ENCODE data around the gene EPAS1.

The EPAS1 gene

DNA sequence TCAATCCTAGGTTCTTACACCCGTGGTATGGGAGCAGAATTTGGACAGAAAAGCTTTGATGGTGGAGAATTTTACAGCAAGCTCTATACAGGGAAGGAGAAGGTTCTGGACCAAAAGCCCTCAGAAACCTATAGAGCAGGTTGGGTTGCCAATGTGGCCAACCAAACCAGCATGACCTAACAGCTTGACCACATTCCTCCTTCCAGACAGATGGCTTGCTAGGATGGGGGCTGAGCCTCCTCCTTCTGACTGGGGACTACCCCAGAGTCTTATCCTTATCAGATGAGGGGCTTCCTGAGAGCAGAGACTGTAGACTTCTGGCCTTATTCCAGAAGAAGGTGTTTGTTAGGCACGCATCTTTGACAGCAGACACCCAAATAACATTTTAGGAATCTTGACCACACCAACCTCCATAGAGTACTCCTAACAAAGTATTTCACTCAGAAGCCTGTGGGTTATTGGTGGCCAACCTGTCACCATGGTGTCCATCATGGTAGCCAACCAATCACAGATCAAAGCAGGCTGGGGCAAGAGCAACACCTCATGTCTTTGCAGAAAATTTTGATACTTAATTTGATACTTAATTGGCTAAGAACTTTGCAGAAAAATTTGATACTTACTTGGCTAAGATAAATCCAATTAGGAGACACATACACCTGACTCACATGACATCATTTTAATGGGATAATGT, 34.8 kb upstream of the EPAS1 start:
- DNase-seq (ENCODE audit: low read depth) = no peak
- Histone ChIP-seq H3K4me1 (ENCODE audit: control insufficient read depth, insufficient read depth, low read length) (peaks cover 14% of the 10 kb centered on the region), H3K9ac (ENCODE audit: low read length) (no peak overlapping the region), H3K27me3 (replicated peaks; ENCODE audit: control insufficient read depth, insufficient read depth, low read length) (no peaks in the 10 kb centered on the region), H3K4me3 (ENCODE audit: low read length) (no peak overlapping the region), H3K36me3 (ENCODE audit: control insufficient read depth, insufficient read depth, low read length, severe bottlenecking) (no peaks in the 10 kb centered on the region), H3K9me3 (ENCODE audit: control insufficient read depth, low read length) (no peaks in the 10 kb centered on the region)

DNA sequence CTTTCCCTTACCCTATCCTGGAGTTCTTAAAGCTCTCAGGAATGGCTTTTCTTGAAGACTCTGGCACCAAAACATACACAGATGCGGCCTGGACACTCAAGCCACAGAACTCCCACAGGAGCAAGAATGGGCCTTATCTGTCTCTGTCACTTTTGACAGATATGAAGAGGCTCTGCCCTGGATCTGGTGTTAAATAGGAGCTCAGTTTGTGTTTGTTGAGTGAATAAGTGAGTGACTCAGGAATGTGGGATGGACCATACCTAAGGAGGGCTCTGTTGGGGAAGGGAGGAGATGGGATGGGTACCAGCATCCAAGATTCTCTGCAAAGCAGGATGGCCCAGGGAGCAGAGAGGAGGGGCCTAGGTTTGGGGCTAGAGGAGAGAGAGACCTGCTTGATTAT, 33.9 kb upstream of the EPAS1 start:
- H3K9me3 ChIP-seq (ENCODE audit: control insufficient read depth, low read length) = no peaks in the 10 kb centered on the region
- no peaks in the 10 kb centered on the region for H3K27me3 ChIP-seq (replicated peaks; ENCODE audit: control insufficient read depth, insufficient read depth, low read length)
- H3K4me1 ChIP-seq (ENCODE audit: control insufficient read depth, insufficient read depth, low read length) = peaks cover 14% of the 10 kb centered on the region
- no peak overlapping the region for H3K9ac ChIP-seq (ENCODE audit: low read length)
- no peaks in the 10 kb centered on the region for H3K36me3 ChIP-seq (ENCODE audit: control insufficient read depth, insufficient read depth, low read length, severe bottlenecking)
- no peak for DNase-seq (ENCODE audit: low read depth)
- H3K4me3 ChIP-seq (ENCODE audit: low read length) = no peak overlapping the region

DNA sequence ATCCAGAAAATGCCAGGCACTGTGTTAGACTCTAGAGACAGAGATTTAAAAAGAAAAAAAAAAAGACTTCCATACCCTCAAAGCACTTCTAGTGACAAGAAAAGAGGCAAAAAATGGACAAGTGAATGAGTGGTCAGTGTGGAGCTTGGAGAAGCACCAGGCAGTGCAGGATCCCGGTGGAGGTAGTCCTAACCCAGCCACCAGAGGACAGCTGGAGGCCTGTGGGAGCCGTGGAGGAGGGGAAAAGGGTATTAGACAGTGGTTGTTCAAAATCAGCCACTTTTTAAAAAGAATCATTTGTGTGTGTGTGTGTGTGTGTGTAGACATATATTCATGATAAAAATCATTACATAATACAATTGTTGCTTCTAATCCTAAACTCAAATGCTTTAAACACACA, 32.8 kb upstream of the EPAS1 start:
- no peak overlapping the region for H3K4me3 ChIP-seq (ENCODE audit: low read length)
- H3K4me1 ChIP-seq (ENCODE audit: control insufficient read depth, insufficient read depth, low read length) = peaks cover 5% of the 10 kb centered on the region
- H3K9me3 ChIP-seq (ENCODE audit: control insufficient read depth, low read length) = no peaks in the 10 kb centered on the region
- no peak overlapping the region for H3K9ac ChIP-seq (ENCODE audit: low read length)
- H3K27me3 ChIP-seq (replicated peaks; ENCODE audit: control insufficient read depth, insufficient read depth, low read length) = no peaks in the 10 kb centered on the region
- DNase-seq (ENCODE audit: low read depth) = no peak
- no peaks in the 10 kb centered on the region for H3K36me3 ChIP-seq (ENCODE audit: control insufficient read depth, insufficient read depth, low read length, severe bottlenecking)

DNA sequence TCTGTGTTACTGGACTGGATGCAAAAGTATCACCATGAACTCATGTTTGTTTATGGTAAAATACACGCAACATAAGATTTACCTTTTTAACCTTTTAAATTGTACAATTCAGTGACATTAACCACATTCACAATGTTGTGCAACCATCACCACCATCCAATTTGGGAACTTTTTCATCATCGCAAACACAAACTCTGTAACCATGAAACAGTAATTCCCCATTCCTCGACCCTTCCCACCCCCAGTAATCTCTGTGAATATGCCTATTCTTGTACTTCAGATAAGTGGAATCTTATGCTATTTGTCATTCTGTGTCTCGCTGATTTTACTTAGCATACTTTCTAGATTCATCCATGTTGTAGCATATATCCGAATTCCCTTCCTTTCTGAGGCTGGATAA, 31.1 kb upstream of the EPAS1 start:
- no peak for DNase-seq (ENCODE audit: low read depth)
- Histone ChIP-seq H3K4me1 (ENCODE audit: control insufficient read depth, insufficient read depth, low read length) (no peaks in the 10 kb centered on the region), H3K9me3 (ENCODE audit: control insufficient read depth, low read length) (no peaks in the 10 kb centered on the region), H3K36me3 (ENCODE audit: control insufficient read depth, insufficient read depth, low read length, severe bottlenecking) (no peaks in the 10 kb centered on the region), H3K9ac (ENCODE audit: low read length) (no peak overlapping the region), H3K4me3 (ENCODE audit: low read length) (no peak overlapping the region), H3K27me3 (replicated peaks; ENCODE audit: control insufficient read depth, insufficient read depth, low read length) (no peaks in the 10 kb centered on the region)

DNA sequence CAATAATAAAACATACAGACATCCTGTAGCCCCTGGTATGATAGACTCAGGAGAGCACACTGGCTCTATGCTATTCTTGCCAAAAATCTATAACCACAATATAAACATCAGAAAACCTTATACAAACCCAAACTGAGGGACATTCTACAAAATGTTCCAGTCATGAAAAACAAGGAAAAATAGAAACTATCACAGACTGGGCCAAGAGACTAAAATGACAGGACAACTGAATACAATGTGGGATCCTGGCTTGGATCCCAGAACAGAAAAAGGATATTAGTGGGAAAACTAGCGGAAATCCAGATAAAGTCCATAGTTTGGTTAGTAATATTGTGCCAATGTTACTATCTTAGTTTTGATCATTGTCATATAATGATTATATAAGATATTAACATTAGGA, 29.6 kb upstream of the EPAS1 start:
- H3K9ac ChIP-seq (ENCODE audit: low read length) = no peak overlapping the region
- H3K4me3 ChIP-seq (ENCODE audit: low read length) = no peak overlapping the region
- H3K4me1 ChIP-seq (ENCODE audit: control insufficient read depth, insufficient read depth, low read length) = no peaks in the 10 kb centered on the region
- no peaks in the 10 kb centered on the region for H3K9me3 ChIP-seq (ENCODE audit: control insufficient read depth, low read length)
- H3K36me3 ChIP-seq (ENCODE audit: control insufficient read depth, insufficient read depth, low read length, severe bottlenecking) = no peaks in the 10 kb centered on the region
- no peaks in the 10 kb centered on the region for H3K27me3 ChIP-seq (replicated peaks; ENCODE audit: control insufficient read depth, insufficient read depth, low read length)
- DNase-seq (ENCODE audit: low read depth) = peak; percentile 31

DNA sequence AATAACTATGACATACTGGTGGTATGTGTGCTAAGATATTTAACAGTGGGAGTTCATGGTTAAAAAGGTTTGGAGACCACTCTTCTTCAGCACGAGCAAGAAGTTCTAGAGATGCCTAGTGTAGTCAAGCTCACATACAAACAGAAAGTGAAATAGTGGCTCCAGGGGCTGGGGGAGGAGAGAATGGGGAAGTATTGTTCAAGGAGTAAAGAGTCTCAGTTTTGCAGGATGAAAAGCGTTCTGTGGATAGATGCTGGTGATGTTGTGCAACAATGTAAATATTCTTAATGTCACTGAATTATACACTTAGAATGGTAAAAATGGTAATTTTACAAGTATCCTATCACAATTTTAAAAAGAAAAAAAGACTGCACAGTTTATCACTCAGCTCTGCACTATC, 29.0 kb upstream of the EPAS1 start:
- Histone ChIP-seq H3K36me3 (ENCODE audit: control insufficient read depth, insufficient read depth, low read length, severe bottlenecking) (no peaks in the 10 kb centered on the region), H3K27me3 (replicated peaks; ENCODE audit: control insufficient read depth, insufficient read depth, low read length) (no peaks in the 10 kb centered on the region), H3K4me1 (ENCODE audit: control insufficient read depth, insufficient read depth, low read length) (no peaks in the 10 kb centered on the region), H3K9ac (ENCODE audit: low read length) (no peak overlapping the region), H3K9me3 (ENCODE audit: control insufficient read depth, low read length) (no peaks in the 10 kb centered on the region), H3K4me3 (ENCODE audit: low read length) (no peak overlapping the region)
- DNase-seq (ENCODE audit: low read depth) = peak; percentile 39

DNA sequence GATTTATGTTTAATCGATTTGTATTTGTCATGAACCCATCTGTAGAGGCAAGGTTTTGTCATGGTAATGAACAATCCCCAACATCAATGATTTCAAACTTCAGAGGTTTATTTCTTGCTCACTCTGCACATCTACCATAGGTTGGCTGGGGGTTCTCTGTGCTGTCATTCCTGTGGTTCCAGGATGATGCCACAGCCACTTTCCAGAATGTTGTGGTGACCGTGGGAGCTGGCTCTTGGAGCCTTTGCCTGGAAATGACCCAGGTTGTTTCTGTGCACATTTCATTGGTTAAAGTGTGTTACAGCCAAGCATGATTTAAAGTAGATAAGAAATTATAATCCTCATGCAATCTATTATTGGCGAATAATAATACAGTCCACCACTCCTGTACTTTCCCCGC, 28.2 kb upstream of the EPAS1 start:
- Histone ChIP-seq H3K36me3 (ENCODE audit: control insufficient read depth, insufficient read depth, low read length, severe bottlenecking) (no peaks in the 10 kb centered on the region), H3K9ac (ENCODE audit: low read length) (no peak overlapping the region), H3K27me3 (replicated peaks; ENCODE audit: control insufficient read depth, insufficient read depth, low read length) (no peaks in the 10 kb centered on the region), H3K4me3 (ENCODE audit: low read length) (no peak overlapping the region), H3K4me1 (ENCODE audit: control insufficient read depth, insufficient read depth, low read length) (no peaks in the 10 kb centered on the region), H3K9me3 (ENCODE audit: control insufficient read depth, low read length) (no peaks in the 10 kb centered on the region)
- DNase-seq (ENCODE audit: low read depth) = peak; percentile 15

DNA sequence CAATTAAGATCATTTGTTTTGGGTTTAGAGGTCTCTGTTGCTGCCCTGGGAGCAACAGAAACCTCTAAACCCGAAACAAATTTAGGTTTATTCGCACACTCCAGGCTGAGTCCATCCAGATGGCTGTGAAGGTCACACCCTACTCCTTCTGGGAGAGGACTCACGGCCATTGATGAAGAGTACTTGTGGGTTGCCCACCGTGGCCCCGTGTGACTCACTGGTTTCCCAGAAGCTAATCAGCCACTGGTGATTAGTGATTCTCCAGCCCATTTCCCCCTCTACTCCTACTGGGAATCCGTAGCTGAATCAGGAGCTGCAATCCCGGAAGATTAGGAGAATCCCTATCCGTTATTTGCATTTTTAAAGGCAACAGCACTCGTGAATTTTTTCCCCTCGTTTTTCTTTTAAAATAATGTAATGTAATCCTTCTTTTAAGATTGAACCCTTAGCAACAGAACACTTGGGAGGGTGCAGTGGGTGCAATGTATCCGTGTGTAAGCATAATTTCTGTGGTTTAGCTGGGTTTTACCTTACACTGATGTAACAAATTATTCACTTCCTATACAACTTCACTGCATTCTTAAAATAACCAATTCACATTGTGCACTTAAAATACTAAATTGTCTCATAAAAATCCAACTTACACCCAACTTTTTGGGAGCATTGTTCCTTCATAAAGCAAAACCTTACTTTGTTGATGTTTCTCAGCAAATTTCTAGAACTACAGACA, 27.5 kb upstream of the EPAS1 start:
- peak overlapping the region; percentile 12 for H3K9ac ChIP-seq (ENCODE audit: low read length)
- H3K9me3 ChIP-seq (ENCODE audit: control insufficient read depth, low read length) = no peaks in the 10 kb centered on the region
- DNase-seq (ENCODE audit: low read depth) = no peak
- H3K4me1 ChIP-seq (ENCODE audit: control insufficient read depth, insufficient read depth, low read length) = no peaks in the 10 kb centered on the region
- H3K36me3 ChIP-seq (ENCODE audit: control insufficient read depth, insufficient read depth, low read length, severe bottlenecking) = no peaks in the 10 kb centered on the region
- no peaks in the 10 kb centered on the region for H3K27me3 ChIP-seq (replicated peaks; ENCODE audit: control insufficient read depth, insufficient read depth, low read length)
- H3K4me3 ChIP-seq (ENCODE audit: low read length) = peak overlapping the region; percentile 43

DNA sequence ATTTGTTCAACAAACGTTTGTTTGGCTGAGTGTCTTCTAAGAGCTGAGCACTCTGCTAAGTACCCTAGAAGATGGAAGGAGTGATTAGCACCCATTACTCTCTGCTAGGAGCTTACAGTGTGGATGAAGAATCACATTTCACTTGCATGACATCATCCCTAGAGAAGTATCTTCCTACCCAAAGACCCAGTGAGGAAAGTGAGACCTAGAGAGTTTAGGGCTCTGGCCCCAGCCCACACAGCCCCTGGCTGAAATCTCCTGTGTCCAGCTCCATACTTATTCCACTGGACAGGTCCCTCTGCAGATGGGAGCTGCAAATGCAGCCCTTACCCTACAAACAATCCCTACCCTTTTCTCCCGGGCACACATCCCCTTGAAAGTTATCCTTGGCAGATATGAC, 26.8 kb upstream of the EPAS1 start:
- no peak overlapping the region for H3K9ac ChIP-seq (ENCODE audit: low read length)
- H3K36me3 ChIP-seq (ENCODE audit: control insufficient read depth, insufficient read depth, low read length, severe bottlenecking) = no peaks in the 10 kb centered on the region
- H3K27me3 ChIP-seq (replicated peaks; ENCODE audit: control insufficient read depth, insufficient read depth, low read length) = no peaks in the 10 kb centered on the region
- no peak overlapping the region for H3K4me3 ChIP-seq (ENCODE audit: low read length)
- DNase-seq (ENCODE audit: low read depth) = peak; percentile 24
- H3K9me3 ChIP-seq (ENCODE audit: control insufficient read depth, low read length) = no peaks in the 10 kb centered on the region
- H3K4me1 ChIP-seq (ENCODE audit: control insufficient read depth, insufficient read depth, low read length) = no peaks in the 10 kb centered on the region

DNA sequence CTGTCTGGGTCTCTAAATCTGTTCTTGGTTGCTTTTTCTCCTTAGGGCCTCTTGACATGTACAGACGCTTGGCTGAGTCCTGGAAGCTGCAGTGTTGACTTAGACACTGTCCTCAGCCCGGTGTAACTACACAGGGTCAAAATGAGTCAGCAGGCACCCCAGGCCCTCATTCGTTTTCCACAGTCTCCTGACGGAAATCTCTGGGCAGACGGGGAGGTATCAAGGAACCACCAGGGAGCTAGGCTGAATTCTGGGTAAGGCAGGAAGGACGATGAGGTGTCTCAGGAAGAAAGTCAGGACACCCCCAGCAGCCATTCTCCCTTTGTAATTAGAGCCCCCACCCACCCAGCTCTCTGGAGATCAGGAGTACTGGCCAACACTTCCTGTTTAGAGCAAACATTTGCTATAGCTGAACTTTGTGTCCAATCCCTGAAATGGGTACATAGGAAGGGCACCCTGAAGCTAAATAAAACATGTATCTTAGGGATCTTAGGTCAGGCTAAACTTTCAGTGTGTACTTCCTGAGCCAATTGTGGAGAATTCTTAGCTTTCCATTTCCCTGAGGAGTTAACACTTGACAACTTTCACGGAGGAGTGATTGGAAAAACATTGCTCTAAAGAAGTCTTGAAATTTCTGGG, 23.9 kb upstream of the EPAS1 start:
- H3K4me3 ChIP-seq (ENCODE audit: low read length) = no peak overlapping the region
- H3K27me3 ChIP-seq (replicated peaks; ENCODE audit: control insufficient read depth, insufficient read depth, low read length) = no peaks in the 10 kb centered on the region
- no peak overlapping the region for H3K9ac ChIP-seq (ENCODE audit: low read length)
- H3K9me3 ChIP-seq (ENCODE audit: control insufficient read depth, low read length) = no peaks in the 10 kb centered on the region
- H3K4me1 ChIP-seq (ENCODE audit: control insufficient read depth, insufficient read depth, low read length) = no peaks in the 10 kb centered on the region
- DNase-seq (ENCODE audit: low read depth) = no peak
- no peaks in the 10 kb centered on the region for H3K36me3 ChIP-seq (ENCODE audit: control insufficient read depth, insufficient read depth, low read length, severe bottlenecking)

DNA sequence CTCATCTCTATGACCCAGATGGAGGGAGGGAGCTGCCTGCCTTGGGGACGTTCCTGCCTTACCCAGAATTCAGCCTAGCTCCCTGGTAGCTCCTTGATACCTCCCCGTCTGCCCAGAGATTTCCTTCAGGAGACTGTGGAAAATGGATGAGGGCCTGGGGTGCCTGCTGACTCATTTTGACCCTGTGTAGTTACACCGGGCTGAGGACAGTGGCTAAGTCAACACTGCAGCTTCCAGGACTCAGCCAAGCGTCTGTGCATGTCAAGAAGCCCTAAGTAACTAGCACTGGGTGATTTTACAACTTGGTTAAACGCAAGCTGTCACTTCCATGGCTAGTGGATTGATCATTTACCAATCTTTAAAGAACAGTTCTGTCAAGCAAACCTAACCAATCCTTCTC, 23.3 kb upstream of the EPAS1 start:
- no peaks in the 10 kb centered on the region for H3K27me3 ChIP-seq (replicated peaks; ENCODE audit: control insufficient read depth, insufficient read depth, low read length)
- H3K4me1 ChIP-seq (ENCODE audit: control insufficient read depth, insufficient read depth, low read length) = no peaks in the 10 kb centered on the region
- no peak for DNase-seq (ENCODE audit: low read depth)
- no peaks in the 10 kb centered on the region for H3K9me3 ChIP-seq (ENCODE audit: control insufficient read depth, low read length)
- no peak overlapping the region for H3K9ac ChIP-seq (ENCODE audit: low read length)
- no peaks in the 10 kb centered on the region for H3K36me3 ChIP-seq (ENCODE audit: control insufficient read depth, insufficient read depth, low read length, severe bottlenecking)
- H3K4me3 ChIP-seq (ENCODE audit: low read length) = no peak overlapping the region
